Neural progenitor cell (in vitro differentiated cells): ENCODE data around the gene MCCD1.

Source experiments
- CTCF ChIP-seq: fragments of 200-600 bp; sonication (generic); IDR thresholded peaks from 2 replicates; pipeline ENCODE4 v1.5.1; 2017; ENCODE audit warnings: antibody characterized with exemption, mild to moderate bottlenecking
- EZH2 ChIP-seq: fragments of 200-600 bp; sonication (generic); IDR thresholded peaks from 2 replicates; pipeline ENCODE4 v1.6.1; 2017; ENCODE audit warnings: antibody characterized with exemption, mild to moderate bottlenecking, moderate library complexity

- TF ChIP-seq CTCF: no peak
- no peak for TF ChIP-seq EZH2
Measured at GRCh38 chr6:31573239-31574105, 44.7 kb downstream of the MCCD1 start.
